Rectal smooth muscle tissue (tissue), 1 donor: ENCODE data around the gene ARHGAP25.

Experiments used
- H3K27ac ChIP-seq: one replicate; pipeline ENCODE4 v1.7.0; 2013; ENCODE audit warnings: low read depth, low read length, inconsistent platforms
- H3K27me3 ChIP-seq: one replicate; pipeline ENCODE4 v1.7.0; 2013; ENCODE audit warnings: low read length; ENCODE audit not compliant: control insufficient read depth, insufficient read depth
- H3K36me3 ChIP-seq: one replicate; pipeline ENCODE4 v1.7.0; 2013; ENCODE audit warnings: low read length; ENCODE audit not compliant: control insufficient read depth, insufficient read depth
- H3K4me1 ChIP-seq: one replicate; pipeline ENCODE4 v1.7.0; 2013; ENCODE audit warnings: low read length; ENCODE audit not compliant: control insufficient read depth, insufficient read depth
- H3K4me3 ChIP-seq: one replicate; pipeline ENCODE4 v1.7.0; 2013; ENCODE audit warnings: low read length
- H3K9ac ChIP-seq: one replicate; pipeline ENCODE4 v1.7.0; 2013; ENCODE audit warnings: low read length

ARHGAP25 gene

DNA sequence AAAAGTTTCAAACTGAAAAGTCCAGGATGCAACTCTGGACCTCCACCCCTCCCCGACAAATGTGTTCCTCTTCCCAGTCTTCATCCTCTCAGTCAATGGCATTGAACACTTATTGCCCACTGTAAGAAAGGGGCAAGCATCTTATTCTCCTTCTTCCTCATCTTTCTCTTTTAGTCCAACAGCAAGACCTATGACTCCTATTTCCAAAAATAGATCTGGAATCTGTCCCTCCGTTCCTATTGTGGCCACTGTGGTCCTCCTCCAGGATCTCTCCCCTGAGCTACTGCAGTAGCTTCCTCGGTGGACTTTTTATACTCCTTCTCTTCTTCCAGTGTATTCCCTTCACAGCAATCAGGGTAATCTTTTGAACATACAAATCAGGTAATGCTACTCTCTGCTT lies 28.0 kb upstream of the ARHGAP25 start:
- Histone ChIP-seq H3K27me3 (no peaks in the 10 kb centered on the region), H3K36me3 (no peaks in the 10 kb centered on the region), H3K4me1 (no peaks in the 10 kb centered on the region), H3K9ac (no peak overlapping the region), H3K4me3 (no peak overlapping the region), H3K27ac (no peak overlapping the region)

DNA sequence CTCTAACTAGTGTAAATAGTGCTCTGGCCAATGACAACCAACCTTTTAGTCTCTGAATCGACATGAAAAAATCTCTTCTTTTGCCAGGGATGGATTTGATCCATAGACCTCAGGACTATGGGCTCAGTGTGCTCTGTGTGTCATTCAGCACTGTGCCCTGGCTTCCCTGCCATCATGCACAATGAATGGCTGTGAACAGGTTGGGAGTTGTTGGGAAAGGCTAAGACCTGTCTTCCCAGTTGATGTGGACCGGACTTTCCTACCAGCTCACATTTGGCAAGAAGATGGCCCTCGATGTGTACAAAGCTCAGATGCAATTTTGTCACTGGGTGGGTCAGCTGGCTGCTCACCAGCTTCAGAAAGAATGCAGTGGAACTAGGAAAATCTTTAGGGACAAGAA lies 26.0 kb upstream of the ARHGAP25 start:
- Histone ChIP-seq H3K4me3 (no peak overlapping the region), H3K4me1 (no peaks in the 10 kb centered on the region), H3K27ac (no peak overlapping the region), H3K9ac (no peak overlapping the region), H3K27me3 (no peaks in the 10 kb centered on the region), H3K36me3 (no peaks in the 10 kb centered on the region)

DNA sequence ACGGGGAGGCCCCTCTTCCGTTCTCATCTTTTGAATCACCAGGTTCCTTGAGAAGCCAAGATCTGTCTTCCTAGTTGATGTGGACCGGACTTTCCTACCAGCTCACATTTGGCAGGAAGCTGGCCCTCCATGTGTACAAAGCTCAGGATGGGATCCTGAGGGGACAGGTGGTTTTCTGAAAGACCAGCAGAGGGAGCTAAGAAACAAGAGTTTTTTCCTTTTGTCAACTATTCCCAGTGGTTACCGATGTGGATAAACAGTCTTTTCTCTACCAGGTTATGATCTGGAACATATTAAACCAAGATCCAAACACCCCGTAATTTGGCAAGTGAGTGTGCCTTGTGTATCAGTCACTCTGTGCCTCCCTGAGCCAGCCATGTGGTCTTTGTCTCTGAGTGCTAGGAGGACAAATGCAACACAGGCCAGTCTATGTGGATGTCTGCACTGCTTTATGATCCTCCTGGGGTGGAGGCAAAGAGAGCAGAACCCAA lies 25.1 kb upstream of the ARHGAP25 start:
- Histone ChIP-seq H3K27ac (no peak overlapping the region), H3K9ac (no peak overlapping the region), H3K27me3 (no peaks in the 10 kb centered on the region), H3K36me3 (no peaks in the 10 kb centered on the region), H3K4me1 (no peaks in the 10 kb centered on the region), H3K4me3 (no peak overlapping the region)

DNA sequence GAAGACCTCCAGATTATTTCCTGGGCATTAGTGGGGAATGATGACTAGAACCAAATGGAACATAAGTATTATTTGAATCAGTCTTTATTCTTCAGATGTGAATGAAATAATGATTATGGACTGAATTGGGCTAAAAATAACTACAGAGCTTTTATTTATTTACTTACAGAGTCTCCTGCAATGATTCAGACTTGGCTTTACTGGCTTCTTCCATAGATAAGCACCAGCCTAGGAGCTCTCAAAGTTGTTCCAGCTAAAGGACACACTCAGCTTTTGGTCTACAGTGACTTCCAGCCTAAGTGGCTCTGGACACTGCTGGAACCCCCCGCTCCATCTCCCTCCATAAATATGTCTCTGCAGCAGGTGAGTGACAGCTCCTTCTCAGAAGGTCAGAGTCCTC lies 24.3 kb upstream of the ARHGAP25 start:
- H3K27ac ChIP-seq: no peak overlapping the region
- no peaks in the 10 kb centered on the region for H3K36me3 ChIP-seq
- H3K27me3 ChIP-seq: no peaks in the 10 kb centered on the region
- no peak overlapping the region for H3K4me3 ChIP-seq
- H3K4me1 ChIP-seq: no peaks in the 10 kb centered on the region
- no peak overlapping the region for H3K9ac ChIP-seq

DNA sequence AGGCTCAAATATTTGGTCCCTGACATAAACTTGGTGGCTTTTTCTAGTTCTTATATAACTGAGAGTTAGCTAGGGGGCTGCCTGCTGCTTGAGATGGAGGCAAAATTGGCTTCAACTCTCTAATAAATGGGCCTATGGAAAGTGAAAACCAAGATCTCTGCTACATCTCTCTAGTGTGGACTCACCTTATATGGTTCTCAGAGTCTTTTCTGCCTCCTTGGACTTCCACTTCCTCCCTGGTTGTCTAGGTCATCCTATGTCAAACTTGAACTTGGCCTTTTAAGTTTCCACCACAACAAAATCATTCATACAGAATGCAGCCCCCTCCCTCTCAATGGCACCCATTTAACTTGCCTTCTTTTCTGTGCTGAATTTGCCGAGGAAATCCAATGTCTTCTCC lies 23.9 kb upstream of the ARHGAP25 start:
- no peaks in the 10 kb centered on the region for H3K4me1 ChIP-seq
- H3K9ac ChIP-seq: no peak overlapping the region
- H3K27me3 ChIP-seq: no peaks in the 10 kb centered on the region

DNA sequence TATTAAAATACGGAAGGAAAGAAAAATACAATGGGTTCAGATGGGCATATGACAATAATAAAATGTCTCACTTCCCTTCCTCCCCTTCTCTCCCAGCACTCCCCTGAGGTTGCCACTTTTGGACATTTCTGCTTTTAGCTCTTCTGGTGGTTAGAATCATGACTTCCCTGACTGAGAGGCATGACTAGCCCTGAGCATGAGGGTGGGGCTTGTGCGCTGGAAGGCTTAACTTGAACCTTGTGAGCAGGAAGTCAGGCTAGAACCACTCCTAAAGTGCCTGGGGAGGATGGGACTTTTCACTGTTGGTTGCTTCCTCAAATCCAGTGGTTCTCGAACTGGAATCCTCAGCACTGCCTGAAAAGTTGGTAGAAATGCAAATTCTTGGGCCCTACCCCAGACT lies 19.7 kb upstream of the ARHGAP25 start:
- Histone ChIP-seq H3K9ac (no peak overlapping the region), H3K4me3 (no peak overlapping the region), H3K36me3 (no peaks in the 10 kb centered on the region), H3K27me3 (no peaks in the 10 kb centered on the region), H3K4me1 (no peaks in the 10 kb centered on the region), H3K27ac (no peak overlapping the region)

More for the DNA sequence above, 23.9 kb upstream of the ARHGAP25 start:
- no peak overlapping the region for H3K27ac ChIP-seq
- no peak overlapping the region for H3K4me3 ChIP-seq
- no peaks in the 10 kb centered on the region for H3K36me3 ChIP-seq

DNA sequence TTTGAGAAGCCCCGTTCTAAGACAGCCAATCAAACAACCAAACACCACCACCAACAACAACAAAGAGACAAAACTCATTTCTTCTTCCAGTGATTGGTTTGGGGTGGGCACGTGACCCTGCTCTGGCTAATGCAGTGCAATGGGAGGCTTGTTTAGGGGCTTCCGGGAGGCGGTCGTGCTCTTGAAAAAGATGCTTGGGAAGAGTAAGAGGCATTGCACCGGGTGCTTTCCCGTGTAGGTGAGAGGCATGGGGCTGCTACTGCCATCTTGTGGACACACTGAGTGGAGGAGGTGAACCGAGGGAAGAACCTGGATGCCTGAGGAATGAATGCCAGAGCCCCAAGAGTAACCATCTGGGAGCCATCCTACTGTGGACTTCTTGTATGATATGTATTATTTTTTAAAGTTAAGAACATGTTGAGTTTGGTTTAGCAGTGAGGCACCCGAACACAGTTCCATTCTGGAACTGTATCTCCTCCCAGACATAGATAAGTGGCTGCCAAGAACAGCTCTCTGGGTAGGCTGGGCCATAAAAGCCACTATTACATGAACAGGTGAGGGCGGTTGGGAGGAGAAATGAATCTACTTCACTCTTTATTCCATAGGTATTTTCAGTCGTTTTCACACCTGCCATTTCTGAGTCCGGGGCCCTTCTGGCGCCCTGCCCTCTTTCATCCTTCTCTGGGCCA lies 19.1 kb upstream of the ARHGAP25 start:
- Histone ChIP-seq H3K4me1 (no peaks in the 10 kb centered on the region), H3K4me3 (no peak overlapping the region), H3K27me3 (no peaks in the 10 kb centered on the region), H3K27ac (no peak overlapping the region), H3K36me3 (no peaks in the 10 kb centered on the region), H3K9ac (no peak overlapping the region)

DNA sequence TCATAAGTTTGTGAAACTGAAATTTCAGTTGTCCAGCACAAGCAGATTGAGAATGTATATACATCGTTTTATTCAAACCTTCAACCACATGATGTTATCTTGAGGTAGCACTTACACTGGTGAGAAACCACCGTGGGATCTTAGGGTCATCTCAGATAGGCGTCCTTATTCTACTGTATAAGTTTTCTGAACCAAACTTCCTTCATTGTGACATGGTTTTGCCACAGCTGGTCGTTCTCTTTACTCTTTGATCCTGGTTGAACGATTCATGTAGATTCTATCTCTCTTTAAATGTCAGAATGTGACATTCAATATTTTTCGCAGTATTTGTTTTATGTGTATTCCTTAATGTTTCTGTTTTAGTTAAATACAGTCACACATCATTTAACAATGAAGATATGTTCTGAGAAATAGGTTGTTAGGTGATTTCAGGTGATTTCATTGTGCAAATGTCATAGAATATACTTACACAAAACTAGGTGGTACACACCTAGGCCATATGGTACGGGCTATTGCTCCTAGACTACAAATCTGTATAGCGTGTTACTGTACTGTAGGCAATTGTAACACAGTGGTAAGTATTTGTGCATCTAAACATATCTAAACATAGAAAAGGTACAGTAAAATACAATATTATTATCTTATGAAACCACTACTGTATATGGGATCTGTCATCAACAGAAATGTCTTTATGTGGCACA lies 17.9 kb upstream of the ARHGAP25 start:
- Histone ChIP-seq H3K4me1 (no peaks in the 10 kb centered on the region), H3K27ac (no peak overlapping the region), H3K9ac (no peak overlapping the region)

DNA sequence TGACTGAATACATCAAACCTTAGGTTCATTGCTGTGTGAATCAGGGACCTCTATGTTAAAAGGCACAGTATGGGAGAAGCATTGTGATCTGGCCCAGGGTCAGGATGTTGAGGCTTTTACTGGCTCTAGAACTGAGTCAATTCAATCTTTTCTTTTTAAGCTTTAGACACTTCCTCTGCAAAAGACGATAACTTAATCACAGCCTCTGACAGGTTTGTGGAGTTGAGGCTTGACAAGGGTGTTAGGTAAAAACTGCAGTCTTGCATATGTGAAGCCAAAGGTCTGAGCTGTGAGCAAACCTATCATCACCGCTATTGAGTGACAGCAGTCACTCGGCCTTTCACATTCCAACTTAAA lies 17.3 kb upstream of the ARHGAP25 start:
- Histone ChIP-seq H3K36me3 (no peaks in the 10 kb centered on the region), H3K27ac (no peak overlapping the region), H3K4me1 (no peaks in the 10 kb centered on the region), H3K4me3 (no peak overlapping the region), H3K9ac (no peak overlapping the region), H3K27me3 (no peaks in the 10 kb centered on the region)

More for the DNA sequence above, 17.9 kb upstream of the ARHGAP25 start:
- H3K4me3 ChIP-seq: no peak overlapping the region
- no peaks in the 10 kb centered on the region for H3K36me3 ChIP-seq
- no peaks in the 10 kb centered on the region for H3K27me3 ChIP-seq

DNA sequence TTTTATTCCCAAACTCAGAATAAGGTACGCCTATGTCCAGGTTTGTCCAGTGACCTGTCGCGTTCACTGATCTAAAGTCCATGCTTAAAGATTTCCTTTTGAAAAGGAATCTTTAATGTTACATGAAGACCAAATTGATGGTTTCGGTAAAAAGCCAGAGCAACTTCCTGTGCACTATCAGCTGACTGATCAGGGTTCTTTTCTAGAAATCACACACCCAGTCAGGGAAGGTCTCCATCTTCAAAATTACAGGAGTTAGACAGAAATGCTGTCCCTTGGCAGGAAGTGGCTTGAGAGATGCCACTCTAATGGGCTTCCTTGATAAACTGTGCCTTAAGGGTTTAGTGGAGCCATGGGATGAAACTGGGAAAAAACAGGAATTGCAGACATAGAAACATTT lies 14.7 kb upstream of the ARHGAP25 start:
- Histone ChIP-seq H3K36me3 (no peaks in the 10 kb centered on the region), H3K27me3 (no peaks in the 10 kb centered on the region), H3K9ac (no peak overlapping the region), H3K4me1 (no peaks in the 10 kb centered on the region), H3K27ac (no peak overlapping the region), H3K4me3 (no peak overlapping the region)

DNA sequence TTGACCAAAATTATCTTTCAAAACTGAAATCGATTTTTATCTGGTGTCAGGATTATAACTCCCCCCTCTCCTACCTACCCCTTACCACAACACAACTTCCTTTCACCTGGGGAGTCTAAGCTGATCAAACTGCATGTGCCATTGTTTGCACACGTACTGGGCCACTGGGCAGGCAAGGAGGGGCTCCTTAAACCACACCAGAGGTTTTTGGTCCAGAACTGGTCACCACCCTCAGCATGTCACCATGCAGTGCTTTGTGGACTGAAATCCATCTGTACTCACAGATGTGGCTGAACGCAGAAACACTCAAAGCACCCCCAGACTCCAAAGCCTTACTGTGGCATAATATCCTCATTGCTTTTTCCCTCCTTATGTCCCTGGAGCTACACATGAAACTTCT lies 13.9 kb upstream of the ARHGAP25 start:
- H3K4me1 ChIP-seq: no peaks in the 10 kb centered on the region
- H3K36me3 ChIP-seq: no peaks in the 10 kb centered on the region
- no peak overlapping the region for H3K9ac ChIP-seq
- H3K27me3 ChIP-seq: no peaks in the 10 kb centered on the region
- no peak overlapping the region for H3K27ac ChIP-seq
- no peak overlapping the region for H3K4me3 ChIP-seq

DNA sequence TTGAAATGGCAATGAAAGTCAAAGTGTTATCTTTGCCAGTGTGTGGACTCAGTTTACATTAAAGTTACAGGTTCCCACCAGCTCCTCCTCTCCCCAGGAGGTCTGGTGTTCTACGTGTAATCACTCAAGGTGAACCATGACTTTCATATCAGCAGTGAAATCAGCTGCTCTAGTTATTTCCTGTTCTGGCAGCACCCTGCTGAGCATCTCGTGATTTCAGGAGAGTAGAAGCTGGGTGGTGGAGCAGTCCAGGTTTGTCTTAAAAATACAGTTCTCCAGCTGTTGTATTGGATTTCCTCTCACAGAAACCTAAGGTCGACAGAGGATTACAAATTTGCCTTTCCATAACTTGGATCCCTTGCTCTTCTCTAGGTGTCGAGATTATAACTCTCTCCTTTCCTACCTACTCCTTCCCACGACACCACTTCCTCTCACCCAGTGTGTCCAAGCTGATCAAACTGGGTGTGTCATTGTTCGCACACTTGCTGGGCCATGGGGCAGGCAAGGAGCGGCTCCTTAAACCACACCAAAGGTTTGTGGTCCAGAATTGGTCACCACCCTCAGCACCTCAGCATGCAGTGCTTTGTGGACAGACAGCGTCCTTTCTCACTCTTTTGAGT lies 13.0 kb upstream of the ARHGAP25 start:
- Histone ChIP-seq H3K4me1 (no peaks in the 10 kb centered on the region), H3K27me3 (no peaks in the 10 kb centered on the region), H3K9ac (no peak overlapping the region), H3K4me3 (no peak overlapping the region), H3K36me3 (no peaks in the 10 kb centered on the region), H3K27ac (no peak overlapping the region)
